Measurements from ENCODE around the gene ENGASE. TPM values are rescaled to one million over a fixed set of nuclear protein-coding genes. Genes with fewer than 3 reads are reported as not detected.
A peak's percentile ranks its signal among the peaks of the same experiment; 100 is the strongest.

The ENGASE gene
- total and polyA plus RNA-seq, 2 of the 8 experiments (the other 6 are each of a cell fraction or from before 2014, with no cell fraction given), result 9.3 to 36.1 TPM

DNA sequence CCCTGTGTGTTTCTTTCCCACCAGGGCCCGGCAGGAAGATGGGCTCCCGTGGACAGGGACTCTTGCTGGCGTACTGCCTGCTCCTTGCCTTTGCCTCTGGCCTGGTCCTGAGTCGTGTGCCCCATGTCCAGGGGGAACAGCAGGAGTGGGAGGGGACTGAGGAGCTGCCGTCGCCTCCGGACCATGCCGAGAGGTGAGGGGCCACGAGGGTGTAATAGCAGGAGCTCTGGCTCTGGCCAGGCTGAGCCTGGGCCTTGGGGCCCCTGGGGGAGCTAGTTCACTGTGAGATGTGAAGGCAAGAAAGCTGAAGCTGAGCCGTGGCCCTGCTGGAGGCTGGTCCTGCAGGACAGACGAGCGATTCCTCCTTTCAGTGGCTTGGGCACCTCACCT, 30.7 kb upstream of the ENGASE start:
- WGBS, 2 experiments (ENCODE audit: extremely low coverage in 1 of 2, insufficient coverage in 1 of 2, insufficient read length in 1 of 2, insufficient replicate concordance in 2 of 2, low coverage in 1 of 2, low lambda C conversion rate in 2 of 2, missing lambda C conversion rate in 1 of 2), result 73% methylated on average over 12 of the region's 12 CpGs; no CpG with 5 or more reads in 1 of the 2 experiments
- CTCF ChIA-PET (ENCODE audit: partially characterized antibody), result interaction anchor here (0.6 to 4.7 kb wide), 23 partner anchors 8 to 357 kb away, joined by 3 to 63 read pairs (median 5); no protein-coding TSS in a partner anchor
- FAIRE-seq, result no peak

More for the DNA sequence above, 30.7 kb upstream of the ENGASE start:
- Histone ChIP-seq H4K20me1 (replicated peaks in 1 of 2; ENCODE audit: control insufficient read depth in 1 of 2, insufficient read depth in 2 of 2, low read length in 2 of 2) (peaks cover 0 to 11% of the 10 kb centered on the region in 2 experiments), H2BK20ac (ENCODE audit: low read length) (no peak overlapping the region), H3K27ac (ENCODE audit: low read depth, low read length) (no peak overlapping the region), H3K56ac (replicated peaks; ENCODE audit: insufficient read length, low read depth, low read length) (no peak overlapping the region), H2AK5ac (ENCODE audit: low read depth, low read length) (no peak overlapping the region), H3K9me3 (ENCODE audit: insufficient read depth in 2 of 2, low read depth in 1 of 2, low read length in 1 of 2) (no peaks in the 10 kb centered on the region; a peak in 1 of 4 replicates), H3K23ac (ENCODE audit: insufficient read length) (no peak overlapping the region), H3K36me3 (ENCODE audit: control insufficient read depth in 2 of 4, insufficient read depth in 4 of 4, low read length in 3 of 4) (no peaks in the 10 kb centered on the region; a peak in 1 of 8 replicates), H2BK120ac (replicated peaks; ENCODE audit: low read depth, low read length) (no peak overlapping the region), H3K18ac (ENCODE audit: extremely low read depth, low read length) (no peak overlapping the region), H3K79me2 (ENCODE audit: control insufficient read depth in 1 of 2, insufficient read depth in 2 of 2, low read length in 2 of 2) (no peaks in the 10 kb centered on the region), H2AFZ (ENCODE audit: low read length) (no peak overlapping the region), H2BK15ac (ENCODE audit: low read length) (no peak overlapping the region), H3K4ac (replicated peaks; ENCODE audit: insufficient read length, low read depth, low read length) (no peak overlapping the region), H4K5ac (ENCODE audit: insufficient read length, low read depth, low read length) (no peak overlapping the region), H3K9ac (replicated peaks in 1 of 4; ENCODE audit: extremely low read depth in 1 of 4, low read depth in 3 of 4, low read length in 3 of 4) (no peak overlapping the region), H4K8ac (ENCODE audit: extremely low read depth, insufficient read depth, low read length) (peak overlapping the region; percentile 31; the same call in 1 of the 2 replicates), H2BK5ac (ENCODE audit: low read depth, low read length) (no peak overlapping the region), H3K4me3 (ENCODE audit: extremely low read depth in 1 of 4, insufficient read depth in 2 of 4, low read depth in 3 of 4, low read length in 4 of 4) (no peak overlapping the region), H3K14ac (ENCODE audit: insufficient read length) (no peak overlapping the region), H3K4me1 (replicated peaks in 1 of 4; ENCODE audit: control insufficient read depth in 3 of 4, insufficient read depth in 4 of 4, low read length in 3 of 4) (no peaks in the 10 kb centered on the region), H3K23me2 (ENCODE audit: low read depth, low read length) (peaks cover 4% of the 10 kb centered on the region; the same call in 1 of the 2 replicates), H2BK12ac (ENCODE audit: low read depth, low read length) (no peak overlapping the region), H3K27me3 (replicated peaks in 1 of 4; ENCODE audit: control insufficient read depth in 3 of 4, extremely low read depth in 1 of 4, insufficient read depth in 3 of 4, low read length in 3 of 4) (peaks cover 0 to 2% (median 0%) of the 10 kb centered on the region in 4 experiments; a peak in 2 of 7 replicates), H4K91ac (replicated peaks; ENCODE audit: insufficient read length, low read length) (no peak overlapping the region), H3K79me1 (ENCODE audit: low read depth, low read length) (peaks cover 8% of the 10 kb centered on the region), H3K4me2 (ENCODE audit: insufficient read depth in 1 of 2, low read depth in 2 of 2, low read length in 2 of 2) (no peak overlapping the region)
- no peak for TF ChIP-seq CTBP2 (IDR thresholded peaks at IDR 0.05; ENCODE audit: borderline replicate concordance, insufficient read depth, insufficient read length, low read length)
- no peak for TF ChIP-seq MAFK (IDR thresholded peaks at IDR 0.05; ENCODE audit: low read depth, low read length)
- no peak for TF ChIP-seq SIN3A (conservative IDR thresholded peaks at IDR 0.05 in 1 of 2, IDR thresholded peaks at IDR 0.05 in 1 of 2; ENCODE audit: low read depth in 1 of 2, low read length in 2 of 2)
- no peak for TF ChIP-seq CHD2 (IDR thresholded peaks at IDR 0.05; ENCODE audit: low read length)
- POLR2A ChIA-PET (ENCODE audit: partially characterized antibody), result no interaction called here
- no peak for DNase-seq (ENCODE audit: low read depth in 1 of 2, low spot score in 2 of 2)
